ENCODE data around the gene GPR15.

Gene GPR15

GRCh38 chr3:98581474-98581873, 49.7 kb downstream of the GPR15 start:
- TF ChIP-seq SIN3A (IDR thresholded peaks at IDR 0.05; ENCODE audit: borderline replicate concordance, insufficient read depth, low read length) (no peak), REST (IDR thresholded peaks at IDR 0.05; ENCODE audit: insufficient read depth in 1 of 2, low read depth in 2 of 2, low read length in 2 of 2) (no peak), FOXP2 (optimal IDR thresholded peaks at IDR 0.05; ENCODE audit: borderline replicate concordance, extremely low read depth, extremely low read length, insufficient read depth) (no peak)

- TF ChIP-seq FOXP2 (optimal IDR thresholded peaks at IDR 0.05; ENCODE audit: borderline replicate concordance, extremely low read depth, extremely low read length, insufficient read depth) (no peak), REST (IDR thresholded peaks at IDR 0.05; ENCODE audit: insufficient read depth in 1 of 2, low read depth in 2 of 2, low read length in 2 of 2) (no peak), POLR2AphosphoS5 (IDR thresholded peaks at IDR 0.05; ENCODE audit: low read depth, low read length) (no peak), TAF1 (IDR thresholded peaks at IDR 0.05; ENCODE audit: borderline replicate concordance, insufficient read depth, low read length) (no peak), SIN3A (IDR thresholded peaks at IDR 0.05; ENCODE audit: borderline replicate concordance, insufficient read depth, low read length) (no peak)
Measured at GRCh38 chr3:98582042-98582441, 50.3 kb downstream of the GPR15 start.

GRCh38 chr3:98583766-98584165, 52.0 kb downstream of the GPR15 start:
- TF ChIP-seq TAF1 (IDR thresholded peaks at IDR 0.05; ENCODE audit: borderline replicate concordance, insufficient read depth, low read length) (no peak), FOXP2 (optimal IDR thresholded peaks at IDR 0.05; ENCODE audit: borderline replicate concordance, extremely low read depth, extremely low read length, insufficient read depth) (no peak), SIN3A (IDR thresholded peaks at IDR 0.05; ENCODE audit: borderline replicate concordance, insufficient read depth, low read length) (no peak), REST (IDR thresholded peaks at IDR 0.05; ENCODE audit: insufficient read depth in 1 of 2, low read depth in 2 of 2, low read length in 2 of 2) (no peak), POLR2AphosphoS5 (IDR thresholded peaks at IDR 0.05; ENCODE audit: low read depth, low read length) (no peak)

All from PFSK-1 (cell line).